Stimulated activated CD8-positive, alpha-beta memory T cell treated with anti-CD3 and anti-CD28 coated beads, Interleukin-7, amount 100 ng/mL, for 48 hours (primary cell): ENCODE data around the gene NSUN3.

Experiments
- DNase-seq, 2 donors: peaks; one replicate each; pipeline ENCODE4 v3.0.0-alpha.2; 2020; ENCODE audit warnings: low read depth in 1 of 2; ENCODE audit errors: extremely low read depth in 1 of 2

Gene NSUN3

GRCh38 chr3:94117729-94118128, 54.9 kb downstream of the NSUN3 start:
- DNase-seq, result no peak

GRCh38 chr3:94118390-94118789, 55.5 kb downstream of the NSUN3 start:
- DNase-seq, result no peak

GRCh38 chr3:94121161-94121560, 58.3 kb downstream of the NSUN3 start:
- DNase-seq, result no peak

- DNase-seq, result no peak
These were observed 64.3 kb downstream of the NSUN3 start for GRCh38 chr3:94127115-94127514.

GRCh38 chr3:94130690-94131089, 67.8 kb downstream of the NSUN3 start:
- no peak for DNase-seq

GRCh38 chr3:94132777-94133176, 69.9 kb downstream of the NSUN3 start:
- DNase-seq, result no peak

GRCh38 chr3:94136133-94136532, 73.3 kb downstream of the NSUN3 start:
- no peak for DNase-seq

- no peak for DNase-seq
These were observed 74.5 kb downstream of the NSUN3 start for GRCh38 chr3:94137377-94137776.

GRCh38 chr3:94146455-94146854, 83.6 kb downstream of the NSUN3 start:
- no peak for DNase-seq

GRCh38 chr3:94147012-94147411, 84.2 kb downstream of the NSUN3 start:
- DNase-seq, result no peak

- DNase-seq, result no peak
These were observed 87.3 kb downstream of the NSUN3 start for GRCh38 chr3:94150113-94150512.

- DNase-seq, result no peak
These were observed 93.8 kb downstream of the NSUN3 start for GRCh38 chr3:94156626-94157025.

GRCh38 chr3:94158512-94158911, 95.7 kb downstream of the NSUN3 start:
- DNase-seq, result no peak

GRCh38 chr3:94159062-94159828, 96.4 kb downstream of the NSUN3 start:
- no peak for DNase-seq

- DNase-seq, result no peak
These were observed 99.8 kb downstream of the NSUN3 start for GRCh38 chr3:94162700-94163099.

- DNase-seq, result no peak
These were observed 104.5 kb downstream of the NSUN3 start for GRCh38 chr3:94167346-94167745.

- DNase-seq, result no peak
These were observed 104.9 kb downstream of the NSUN3 start for GRCh38 chr3:94167796-94168195.

GRCh38 chr3:94171954-94172353, 109.1 kb downstream of the NSUN3 start:
- no peak for DNase-seq

GRCh38 chr3:94172695-94173310, 109.9 kb downstream of the NSUN3 start:
- DNase-seq, result no peak

GRCh38 chr3:94173673-94174434, 111.0 kb downstream of the NSUN3 start:
- DNase-seq, result no peak

GRCh38 chr3:94175677-94176076, 112.8 kb downstream of the NSUN3 start:
- no peak for DNase-seq
